CD8-positive, alpha-beta memory T cell (primary cell): Measurements from ENCODE around the gene LRRC40. TPM values are rescaled to one million over a fixed set of nuclear protein-coding genes. Genes with fewer than 3 reads are reported as not detected.
A peak's percentile ranks its signal among the peaks of the same experiment; 100 is the strongest.
"Not testable (repeated sequence)": the region's sequence is repeated elsewhere in the genome, so short reads cannot be mapped to it uniquely, and the experiment has no call there.

Experiments
- CTCF ChIA-PET: fragments of 350-600 bp; sonication (Branson Sonifier 250); formaldehyde crosslinking; loops from one replicate; lab custom pipeline; 2021; ENCODE audit warnings: antibody characterized with exemption; lab: Charles Lee
- POLR2A ChIA-PET: fragments of 350-600 bp; sonication (Branson Sonifier 250); formaldehyde crosslinking; loops from one replicate; lab custom pipeline; 2021; ENCODE audit warnings: antibody characterized with exemption; lab: Charles Lee
- DNase-seq, 5 donors: peaks; one replicate each; pipeline versions ENCODE4 v3.0.0 to v3.0.0-alpha.2; 2020 to 2022; ENCODE audit warnings: mixed read lengths in 1 of 5
- H3K27ac ChIP-seq: one replicate; pipeline ENCODE4 v1.7.0; 2013; ENCODE audit warnings: low read depth, mild to moderate bottlenecking, low read length, moderate library complexity
- H3K27me3 ChIP-seq: 2 replicates; pipeline ENCODE4 v1.7.0; 2013; ENCODE audit warnings: low read length, mild to moderate bottlenecking; ENCODE audit not compliant: insufficient read depth, poor library complexity, severe bottlenecking
- H3K36me3 ChIP-seq: 2 replicates; pipeline ENCODE4 v1.7.0; 2013; ENCODE audit warnings: mild to moderate bottlenecking, low read length, moderate library complexity; ENCODE audit not compliant: insufficient read depth
- H3K4me1 ChIP-seq: 2 replicates; pipeline ENCODE4 v1.7.0; 2013; ENCODE audit warnings: mild to moderate bottlenecking, low read length, moderate library complexity; ENCODE audit not compliant: insufficient read depth
- H3K4me3 ChIP-seq: 2 replicates; pipeline ENCODE4 v1.7.0; 2013; ENCODE audit warnings: mild to moderate bottlenecking, low read length
- H3K9me3 ChIP-seq: 2 replicates; pipeline ENCODE4 v1.7.0; 2013; ENCODE audit warnings: mild to moderate bottlenecking, low read length
- H3K27ac Mint-ChIP-seq, 8 donors: one replicate each; pipeline ENCODE4 v1.8.0; 2020 to 2021; ENCODE audit warnings: mixed read lengths in 8 of 8, mild to moderate bottlenecking in 6 of 8, inconsistent platforms in 3 of 8, moderate library complexity in 3 of 8
- H3K27me3 Mint-ChIP-seq, 2 donors: one replicate each; pipeline ENCODE4 v1.8.0; 2020 to 2021; ENCODE audit warnings: mixed read lengths in 2 of 2, mild to moderate bottlenecking in 1 of 2, moderate library complexity in 1 of 2
- H3K36me3 Mint-ChIP-seq, 3 donors: one replicate each; pipeline ENCODE4 v1.8.0; 2020 to 2021; ENCODE audit warnings: mixed read lengths in 3 of 3, inconsistent platforms in 1 of 3, mild to moderate bottlenecking in 1 of 3
- H3K4me1 Mint-ChIP-seq, 3 donors: one replicate each; pipeline ENCODE4 v1.8.0; 2020 to 2021; ENCODE audit warnings: mixed read lengths in 3 of 3, inconsistent platforms in 1 of 3, mild to moderate bottlenecking in 1 of 3
- H3K4me3 Mint-ChIP-seq, 7 donors: one replicate each; pipeline ENCODE4 v1.8.0; 2020 to 2021; ENCODE audit warnings: mixed read lengths in 7 of 7, mild to moderate bottlenecking in 6 of 7, moderate library complexity in 4 of 7, inconsistent platforms in 2 of 7
- H3K9me3 Mint-ChIP-seq, 5 donors: one replicate each; pipeline ENCODE4 v1.8.0; 2020 to 2022; ENCODE audit warnings: mixed read lengths in 5 of 5, mild to moderate bottlenecking in 3 of 5, moderate library complexity in 2 of 5, inconsistent platforms in 1 of 5
- polyA plus RNA-seq: library from polyadenylated mRNA; unstranded; fragments of 300-500 nt; fragmentation: Illumina TruSeq; gene quantifications from one replicate; pipeline ENCODE4 v1.2.3, GENCODE V29; 2021
- total RNA-seq, 2 experiments: library from RNA; stranded (reverse); gene quantifications; one replicate each; pipeline ENCODE4 v1.2.3, GENCODE V29; 2021

The LRRC40 gene
- total and polyA plus RNA-seq, 3 experiments from 2014 or later: 7.5 to 23.1 (median 20.9) TPM

DNA sequence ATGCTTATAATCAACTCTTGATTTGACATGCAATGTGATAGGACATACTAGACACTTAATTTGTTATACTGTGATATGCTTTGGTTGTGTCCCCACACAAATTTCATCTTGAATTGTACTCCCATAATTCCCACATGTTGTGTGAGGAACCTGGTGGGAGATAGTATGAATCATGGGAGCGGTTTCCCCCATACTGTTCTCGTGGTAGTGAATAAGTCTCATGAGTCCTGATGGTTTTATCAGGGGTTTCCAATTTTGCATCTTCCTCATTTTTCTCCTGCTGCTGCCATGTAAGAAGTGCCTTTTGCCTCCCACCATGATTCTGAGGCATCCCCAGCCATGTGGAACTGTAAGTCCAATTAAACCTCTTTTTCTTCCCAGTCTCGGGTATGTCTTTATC lies 20.2 kb downstream of the LRRC40 start:
- H3K9me3 ChIP-seq, H3K4me3 ChIP-seq, H3K36me3 ChIP-seq, DNase-seq, CTCF ChIA-PET, H3K9me3 Mint-ChIP-seq, H3K4me1 ChIP-seq, H3K27me3 Mint-ChIP-seq, POLR2A ChIA-PET, H3K4me3 Mint-ChIP-seq, H3K27me3 ChIP-seq, H3K27ac ChIP-seq: not testable (repeated sequence)
- H3K27ac Mint-ChIP-seq: peak overlapping the region in 1 of 8 donors; percentile 62
- peaks cover 4 to 12% (median 8%) of the 10 kb centered on the region in 3 donors for H3K4me1 Mint-ChIP-seq
- peaks cover 0 to 42% (median 23%) of the 10 kb centered on the region in 3 donors for H3K36me3 Mint-ChIP-seq

DNA sequence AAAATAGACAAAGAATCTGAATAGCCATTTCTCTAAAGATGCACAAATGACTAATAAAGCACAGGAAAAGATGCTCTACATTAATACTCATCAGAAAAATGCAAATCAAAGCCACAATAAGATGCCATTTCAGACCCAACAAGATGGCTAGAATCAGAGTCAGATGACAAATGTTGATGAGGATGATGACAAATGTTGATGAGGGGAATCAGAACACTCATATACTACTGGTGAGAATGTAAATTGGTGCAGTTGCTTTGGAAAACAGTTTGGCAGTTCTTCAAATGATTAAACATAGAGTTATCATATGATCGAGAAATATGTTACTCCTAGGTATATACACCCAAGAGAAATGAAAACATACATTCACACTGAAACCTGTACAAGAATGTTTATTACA lies 33.9 kb downstream of the LRRC40 start:
- Histone ChIP-seq H3K9me3 (no peaks in the 10 kb centered on the region), H3K27me3 (no peaks in the 10 kb centered on the region), H3K4me1 (no peaks in the 10 kb centered on the region), H3K27ac (no peak overlapping the region), H3K36me3 (peaks cover 5% of the 10 kb centered on the region), H3K4me3 (no peak overlapping the region)
- Mint-ChIP-seq H3K27me3 (no peaks in the 10 kb centered on the region), H3K36me3 (peaks cover 0 to 52% (median 14%) of the 10 kb centered on the region in 3 donors), H3K27ac (no peak overlapping the region), H3K4me1 (peaks cover 0 to 5% (median 2%) of the 10 kb centered on the region in 3 donors), H3K4me3 (no peak overlapping the region), H3K9me3 (no peaks in the 10 kb centered on the region)
- DNase-seq: no peak
- CTCF ChIA-PET: no interaction called here
- POLR2A ChIA-PET: no interaction called here

- POLR2A ChIA-PET: no interaction called here
- peaks cover 0 to 50% (median 19%) of the 10 kb centered on the region in 3 donors for H3K36me3 Mint-ChIP-seq
- no peaks in the 10 kb centered on the region for H3K27me3 ChIP-seq
- H3K36me3 ChIP-seq: no peaks in the 10 kb centered on the region
- CTCF ChIA-PET: no interaction called here
- no peak overlapping the region for H3K27ac ChIP-seq
- peak overlapping the region in 2 of 8 donors; percentile 42 to 44 for H3K27ac Mint-ChIP-seq
- no peaks in the 10 kb centered on the region for H3K27me3 Mint-ChIP-seq
- no peaks in the 10 kb centered on the region for H3K9me3 Mint-ChIP-seq
- no peak for DNase-seq
- H3K4me1 ChIP-seq: no peaks in the 10 kb centered on the region
- H3K4me3 ChIP-seq: no peak overlapping the region
- peaks cover 0 to 5% (median 2%) of the 10 kb centered on the region in 3 donors for H3K4me1 Mint-ChIP-seq
- H3K4me3 Mint-ChIP-seq: no peak overlapping the region
- no peaks in the 10 kb centered on the region for H3K9me3 ChIP-seq
Measured at GRCh38 chr1:70169018-70169839, 36.1 kb downstream of the LRRC40 start.

DNA sequence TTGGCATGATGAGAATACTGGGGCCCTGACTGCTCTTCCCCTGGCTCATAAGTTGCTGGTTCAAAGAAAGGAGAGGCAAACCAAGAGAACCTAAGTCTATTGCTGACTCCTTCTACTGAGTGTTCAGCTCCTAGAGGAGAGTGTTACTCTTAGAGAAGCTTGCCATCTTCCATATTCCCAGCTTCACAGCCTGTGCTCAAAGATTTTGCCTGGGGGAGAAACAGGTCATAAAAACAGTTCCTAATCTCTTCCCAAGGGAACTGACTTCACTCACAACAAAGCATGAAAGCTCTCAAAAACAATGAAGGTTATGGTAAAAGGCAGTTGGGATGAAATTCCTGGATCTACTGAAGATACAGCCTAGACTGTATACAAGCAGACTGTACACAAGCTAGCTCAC lies 37.1 kb downstream of the LRRC40 start:
- no peak overlapping the region for H3K4me3 ChIP-seq
- Mint-ChIP-seq H3K4me1 (peaks cover 0 to 5% (median 2%) of the 10 kb centered on the region in 3 donors), H3K9me3 (no peaks in the 10 kb centered on the region), H3K27ac (peak overlapping the region in 1 of 8 donors; percentile 66), H3K36me3 (peaks cover 0 to 50% (median 19%) of the 10 kb centered on the region in 3 donors), H3K27me3 (no peaks in the 10 kb centered on the region), H3K4me3 (no peak overlapping the region)
- H3K4me1 ChIP-seq: no peaks in the 10 kb centered on the region
- H3K27me3 ChIP-seq: no peaks in the 10 kb centered on the region
- H3K9me3 ChIP-seq: no peaks in the 10 kb centered on the region
- H3K27ac ChIP-seq: no peak overlapping the region
- POLR2A ChIA-PET: no interaction called here
- DNase-seq: no peak
- CTCF ChIA-PET: no interaction called here
- no peaks in the 10 kb centered on the region for H3K36me3 ChIP-seq

DNA sequence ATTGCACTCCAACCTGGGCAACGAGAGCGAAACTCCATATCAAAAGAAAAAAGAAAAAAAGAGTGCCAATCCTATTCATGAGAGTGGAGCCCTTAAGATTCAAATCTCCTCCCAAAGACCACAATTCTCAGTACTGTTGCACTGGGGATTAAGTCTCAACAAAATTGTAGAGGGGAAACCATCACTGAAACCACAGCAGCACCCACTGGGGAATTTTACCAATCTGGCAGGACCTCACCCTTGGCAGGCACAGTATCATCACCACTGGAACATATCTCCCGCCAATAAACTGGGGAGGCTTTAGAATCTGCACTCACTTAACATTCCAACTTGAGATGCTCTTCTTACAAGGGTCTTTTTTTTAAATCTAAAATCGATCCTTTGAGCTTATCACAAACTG lies 41.0 kb downstream of the LRRC40 start:
- H3K4me3 ChIP-seq: no peak overlapping the region
- no peak for DNase-seq
- no peaks in the 10 kb centered on the region for H3K4me1 ChIP-seq
- Mint-ChIP-seq H3K36me3 (peaks cover 12 to 56% (median 26%) of the 10 kb centered on the region in 3 donors), H3K4me1 (no peaks in the 10 kb centered on the region), H3K27me3 (no peaks in the 10 kb centered on the region), H3K27ac (no peak overlapping the region), H3K4me3 (no peak overlapping the region), H3K9me3 (no peaks in the 10 kb centered on the region)
- no peak overlapping the region for H3K27ac ChIP-seq
- POLR2A ChIA-PET: no interaction called here
- no peaks in the 10 kb centered on the region for H3K27me3 ChIP-seq
- H3K36me3 ChIP-seq: no peaks in the 10 kb centered on the region
- CTCF ChIA-PET: no interaction called here
- no peaks in the 10 kb centered on the region for H3K9me3 ChIP-seq

- Histone ChIP-seq H3K27me3 (no peaks in the 10 kb centered on the region), H3K36me3 (no peaks in the 10 kb centered on the region), H3K4me1 (no peaks in the 10 kb centered on the region), H3K9me3 (no peaks in the 10 kb centered on the region), H3K4me3 (no peak overlapping the region), H3K27ac (no peak overlapping the region)
- peaks cover 9 to 44% (median 16%) of the 10 kb centered on the region in 3 donors for H3K36me3 Mint-ChIP-seq
- no peaks in the 10 kb centered on the region for H3K27me3 Mint-ChIP-seq
- H3K4me3 Mint-ChIP-seq: no peak overlapping the region
- ChIA-PET CTCF (no interaction called here), POLR2A (no interaction called here)
- DNase-seq: no peak
- no peak overlapping the region for H3K27ac Mint-ChIP-seq
- no peaks in the 10 kb centered on the region for H3K4me1 Mint-ChIP-seq
- no peaks in the 10 kb centered on the region for H3K9me3 Mint-ChIP-seq
Measured at GRCh38 chr1:70156529-70157120, 48.8 kb downstream of the LRRC40 start.

DNA sequence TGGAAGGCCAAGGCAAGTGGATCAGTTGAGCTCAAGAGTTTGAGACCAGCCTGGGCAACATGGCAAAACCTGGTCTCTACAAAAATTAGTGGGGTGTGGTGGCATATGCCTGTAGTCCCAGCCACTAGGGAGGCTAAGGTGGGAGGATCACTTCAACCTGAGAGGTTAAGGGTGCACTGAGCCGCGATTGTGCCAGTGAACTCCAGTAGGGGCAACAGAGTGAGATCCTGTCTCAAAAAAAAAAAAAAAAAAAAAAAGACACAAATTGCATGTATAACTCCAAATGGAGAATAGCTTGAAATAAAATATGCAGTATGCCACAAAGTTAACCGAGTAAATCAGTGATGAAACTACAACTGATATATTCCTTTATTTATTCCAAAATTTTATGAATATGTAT lies 51.6 kb downstream of the LRRC40 start:
- Mint-ChIP-seq H3K9me3 (no peaks in the 10 kb centered on the region), H3K4me3 (no peak overlapping the region), H3K27me3 (no peaks in the 10 kb centered on the region), H3K36me3 (peaks cover 0 to 48% (median 13%) of the 10 kb centered on the region in 3 donors), H3K4me1 (no peaks in the 10 kb centered on the region), H3K27ac (no peak overlapping the region)
- H3K36me3 ChIP-seq: no peaks in the 10 kb centered on the region
- ChIA-PET CTCF (no interaction called here), POLR2A (no interaction called here)
- H3K27ac ChIP-seq: no peak overlapping the region
- no peaks in the 10 kb centered on the region for H3K27me3 ChIP-seq
- no peak overlapping the region for H3K4me3 ChIP-seq
- H3K9me3 ChIP-seq: no peaks in the 10 kb centered on the region
- no peak for DNase-seq
- H3K4me1 ChIP-seq: no peaks in the 10 kb centered on the region

- H3K36me3 Mint-ChIP-seq: peaks cover 0 to 58% (median 17%) of the 10 kb centered on the region in 3 donors
- H3K4me3 ChIP-seq: no peak overlapping the region
- H3K27ac Mint-ChIP-seq: no peak overlapping the region
- POLR2A ChIA-PET: no interaction called here
- no peaks in the 10 kb centered on the region for H3K27me3 Mint-ChIP-seq
- no peak overlapping the region for H3K4me3 Mint-ChIP-seq
- no peak overlapping the region for H3K27ac ChIP-seq
- H3K36me3 ChIP-seq: peaks cover 4% of the 10 kb centered on the region
- H3K4me1 ChIP-seq: no peaks in the 10 kb centered on the region
- CTCF ChIA-PET: interaction anchor here (1.4 kb wide), 1 partner anchor 16 kb away, joined by 3 read pairs; no protein-coding TSS in a partner anchor
- no peaks in the 10 kb centered on the region for H3K9me3 ChIP-seq
- H3K9me3 Mint-ChIP-seq: no peaks in the 10 kb centered on the region
- no peaks in the 10 kb centered on the region for H3K27me3 ChIP-seq
- no peaks in the 10 kb centered on the region for H3K4me1 Mint-ChIP-seq
- no peak for DNase-seq
Measured at GRCh38 chr1:70150444-70150843, 54.9 kb downstream of the LRRC40 start.
